Neural progenitor cell (in vitro differentiated cells): Measurements from ENCODE around the gene SELENOW.

Experiments
- EZH2 ChIP-seq: fragments of 200-600 bp; sonication (generic); IDR thresholded peaks from 2 replicates; pipeline ENCODE4 v1.6.1; 2017; ENCODE audit warnings: antibody characterized with exemption, mild to moderate bottlenecking, moderate library complexity
- TF ChIP-seq, protein P1 (sequence below): fragments of 200-600 bp; sonication (generic); IDR thresholded peaks from 2 replicates; pipeline ENCODE4 v1.5.1; 2017; ENCODE audit warnings: antibody characterized with exemption, mild to moderate bottlenecking

- TF ChIP-seq, protein P1, sequence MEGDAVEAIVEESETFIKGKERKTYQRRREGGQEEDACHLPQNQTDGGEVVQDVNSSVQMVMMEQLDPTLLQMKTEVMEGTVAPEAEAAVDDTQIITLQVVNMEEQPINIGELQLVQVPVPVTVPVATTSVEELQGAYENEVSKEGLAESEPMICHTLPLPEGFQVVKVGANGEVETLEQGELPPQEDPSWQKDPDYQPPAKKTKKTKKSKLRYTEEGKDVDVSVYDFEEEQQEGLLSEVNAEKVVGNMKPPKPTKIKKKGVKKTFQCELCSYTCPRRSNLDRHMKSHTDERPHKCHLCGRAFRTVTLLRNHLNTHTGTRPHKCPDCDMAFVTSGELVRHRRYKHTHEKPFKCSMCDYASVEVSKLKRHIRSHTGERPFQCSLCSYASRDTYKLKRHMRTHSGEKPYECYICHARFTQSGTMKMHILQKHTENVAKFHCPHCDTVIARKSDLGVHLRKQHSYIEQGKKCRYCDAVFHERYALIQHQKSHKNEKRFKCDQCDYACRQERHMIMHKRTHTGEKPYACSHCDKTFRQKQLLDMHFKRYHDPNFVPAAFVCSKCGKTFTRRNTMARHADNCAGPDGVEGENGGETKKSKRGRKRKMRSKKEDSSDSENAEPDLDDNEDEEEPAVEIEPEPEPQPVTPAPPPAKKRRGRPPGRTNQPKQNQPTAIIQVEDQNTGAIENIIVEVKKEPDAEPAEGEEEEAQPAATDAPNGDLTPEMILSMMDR = no peak
- TF ChIP-seq EZH2 = no peak
These were observed 19.7 kb downstream of the SELENOW start for GRCh38 chr19:47797996-47798903.
